K562 (cell line): Measurements from ENCODE around the gene MSL3. TPM values are rescaled to one million over a fixed set of nuclear protein-coding genes. Genes with fewer than 3 reads are reported as not detected.

ENCODE experiments used
- ARID3B ChIP-seq: fragments of 250-450 bp; sonication (Bioruptor Pico); IDR thresholded peaks from 2 replicates; pipeline ENCODE4 v1.4.0; 2020; ENCODE audit warnings: borderline replicate concordance
- CC2D1A ChIP-seq: fragments of 450-650 bp; IDR thresholded peaks from 2 replicates; pipeline ENCODE4 v1.6.1; 2017; ENCODE audit warnings: mild to moderate bottlenecking
- CREM ChIP-seq: IDR thresholded peaks from 2 replicates; pipeline ENCODE4 v1.6.1; 2014; ENCODE audit warnings: antibody characterized with exemption, low read depth
- MAZ ChIP-seq, 2 experiments: fragments of 450-650 bp in 1 of 2; sonication (generic) in 1 of 2; formaldehyde crosslinking; IDR thresholded peaks in 1 of 2; conservative IDR thresholded peaks in 1 of 2; 2 replicates each; pipeline versions ENCODE4 v1.4.0 to v1.5.0; 2020; ENCODE audit warnings: mild to moderate bottlenecking in 1 of 2, missing genetic modification reagents in 1 of 2
- PCBP1 ChIP-seq: fragments of 200-400 bp; formaldehyde crosslinking; IDR thresholded peaks from 2 replicates; pipeline ENCODE4 v1.6.1; 2018; ENCODE audit warnings: mild to moderate bottlenecking, low read depth, low read length; ENCODE audit not compliant: poor library complexity, severe bottlenecking
- RNF2 ChIP-seq: sonication (generic); IDR thresholded peaks from 2 replicates; pipeline ENCODE4 v1.6.1; 2016
- SREBF1 ChIP-seq: fragments of 150-350 bp; IDR thresholded peaks from 2 replicates; pipeline ENCODE4 v1.6.1; 2014; ENCODE audit warnings: antibody characterized with exemption, low read depth, low read length, borderline replicate concordance
- TCF7L2 ChIP-seq: fragments of 150-350 bp; IDR thresholded peaks from 2 replicates; pipeline ENCODE4 v1.6.1; 2016; ENCODE audit warnings: low read depth, mild to moderate bottlenecking, low read length, moderate library complexity
- TEAD1 ChIP-seq, 2 experiments: fragments of 450-650 bp in 1 of 2; sonication (generic) in 1 of 2; formaldehyde crosslinking; IDR thresholded peaks; 2 replicates each; pipeline versions ENCODE4 v1.4.0 to v1.8.0; 2020 to 2022; ENCODE audit warnings: mild to moderate bottlenecking in 2 of 2, missing genetic modification reagents in 1 of 2
- ZBTB17 ChIP-seq: fragments of 450-650 bp; formaldehyde crosslinking; IDR thresholded peaks from 2 replicates; pipeline ENCODE4 v1.4.0; 2020; ENCODE audit warnings: mild to moderate bottlenecking
- ZBTB33 ChIP-seq: sonication (generic); formaldehyde crosslinking; IDR thresholded peaks from 2 replicates; pipeline ENCODE4 v1.8.1; 2023; ENCODE audit warnings: mild to moderate bottlenecking, missing genetic modification reagents
- ZFX ChIP-seq: sonication (generic); formaldehyde crosslinking; IDR thresholded peaks from 2 replicates; pipeline ENCODE4 v1.8.0; 2022; ENCODE audit warnings: mild to moderate bottlenecking, missing genetic modification reagents, moderate library complexity
- ZNF174 ChIP-seq: fragments of 250-450 bp; sonication (Bioruptor Pico); IDR thresholded peaks from 2 replicates; pipeline ENCODE4 v1.4.0; 2020; ENCODE audit warnings: mild to moderate bottlenecking
- ZNF398 ChIP-seq: fragments of 250-450 bp; sonication (Bioruptor Pico); IDR thresholded peaks from 2 replicates; pipeline ENCODE4 v1.8.0; 2021; ENCODE audit warnings: moderate library complexity, mild to moderate bottlenecking, inconsistent platforms
- ZNF41 ChIP-seq: fragments of 250-450 bp; sonication (Bioruptor Pico); conservative IDR thresholded peaks from 2 replicates; pipeline ENCODE4 v1.4.0; 2020; ENCODE audit warnings: mild to moderate bottlenecking
- ZNF644 ChIP-seq: fragments of 200-800 bp; sonication (Bioruptor generic); IDR thresholded peaks from 2 replicates; pipeline ENCODE4 v1.6.1; 2016; ENCODE audit warnings: low read depth, missing genetic modification characterization, missing compliant biosample characterization
- polyA plus RNA-seq, 8 experiments: library from polyadenylated mRNA; depleted of rRNA in 4 of 8; stranded (reverse) in 5 of 8; unstranded in 3 of 8; fragments of >200 nt; fragmentation: Nextera tagmentation in 2 of 8; fragmentation: Illumina TruSeq in 1 of 8; extraction: Ambion mirVana in 2 of 8; extraction: Trizol in 1 of 8; gene quantifications; 2 replicates each; pipeline versions ENCODE4 v1.2.1 to v1.2.3, GENCODE V29; 2011 to 2014; ENCODE audit warnings: inconsistent platforms in 1 of 8, missing spikeins in 1 of 8
- total RNA-seq, 7 experiments: library from RNA; depleted of rRNA in 6 of 7; stranded (reverse); fragments of >200 nt in 6 of 7; fragmentation: Illumina TruSeq in 2 of 7; extraction: Trizol in 2 of 7; gene quantifications; 2 replicates each; pipeline versions ENCODE4 v1.2.1 to v1.2.3, GENCODE V29; 2011 to 2021; ENCODE audit warnings: low replicate concordance in 1 of 7
- TF ChIP-seq, protein P1 (sequence below): fragments of 250-450 bp; sonication (Bioruptor Pico); IDR thresholded peaks from 2 replicates; pipeline ENCODE4 v1.5.0; 2020; ENCODE audit warnings: mild to moderate bottlenecking
- TF ChIP-seq, protein P2 (sequence below), 2 experiments: fragments of 450-650 bp; IDR thresholded peaks; 2 replicates each; pipeline ENCODE4 v1.6.1; 2016

Gene MSL3
- total and polyA plus RNA-seq, 9 of the 15 experiments (the other 6 are each of a cell fraction or from before 2014, with no cell fraction given), result 21.3 to 39.9 (median 27.1) TPM

GRCh38 chrX:11757719-11758399, at the start of gene MSL3 (continued):
- TF ChIP-seq ZNF398 (CRISPR knock-in tag) (no peak), PCBP1 (no peak), ZNF174 (no peak), ZBTB17 (CRISPR knock-in tag) (no peak), CC2D1A (no peak), ZNF644 (tag) (no peak), ZBTB33 (no peak), RNF2 (no peak), TCF7L2 (no peak), ZFX (CRISPR knock-in tag) (peak; percentile 53; the same call in 1 of the 2 replicates), CREM (no peak), SREBF1 (no peak), ARID3B (no peak), TEAD1 (CRISPR knock-in tag; IDR thresholded peaks at IDR 0.05) (0 out of 4 replicates have a peak, but pooled peaks of 1 of the 2 experiments have one; percentile 53), ZNF41 (no peak), MAZ (CRISPR knock-in tag; conservative IDR thresholded peaks at IDR 0.05 in 1 of 2, IDR thresholded peaks at IDR 0.05 in 1 of 2) (0 out of 4 replicates have a peak, but pooled peaks of 1 of the 2 experiments have one; percentile 56)
- TF ChIP-seq, protein P1, sequence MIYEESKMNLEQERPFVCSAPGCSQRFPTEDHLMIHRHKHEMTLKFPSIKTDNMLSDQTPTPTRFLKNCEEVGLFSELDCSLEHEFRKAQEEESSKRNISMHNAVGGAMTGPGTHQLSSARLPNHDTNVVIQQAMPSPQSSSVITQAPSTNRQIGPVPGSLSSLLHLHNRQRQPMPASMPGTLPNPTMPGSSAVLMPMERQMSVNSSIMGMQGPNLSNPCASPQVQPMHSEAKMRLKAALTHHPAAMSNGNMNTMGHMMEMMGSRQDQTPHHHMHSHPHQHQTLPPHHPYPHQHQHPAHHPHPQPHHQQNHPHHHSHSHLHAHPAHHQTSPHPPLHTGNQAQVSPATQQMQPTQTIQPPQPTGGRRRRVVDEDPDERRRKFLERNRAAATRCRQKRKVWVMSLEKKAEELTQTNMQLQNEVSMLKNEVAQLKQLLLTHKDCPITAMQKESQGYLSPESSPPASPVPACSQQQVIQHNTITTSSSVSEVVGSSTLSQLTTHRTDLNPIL (CRISPR knock-in tag), result no peak
- TF ChIP-seq, protein P2, sequence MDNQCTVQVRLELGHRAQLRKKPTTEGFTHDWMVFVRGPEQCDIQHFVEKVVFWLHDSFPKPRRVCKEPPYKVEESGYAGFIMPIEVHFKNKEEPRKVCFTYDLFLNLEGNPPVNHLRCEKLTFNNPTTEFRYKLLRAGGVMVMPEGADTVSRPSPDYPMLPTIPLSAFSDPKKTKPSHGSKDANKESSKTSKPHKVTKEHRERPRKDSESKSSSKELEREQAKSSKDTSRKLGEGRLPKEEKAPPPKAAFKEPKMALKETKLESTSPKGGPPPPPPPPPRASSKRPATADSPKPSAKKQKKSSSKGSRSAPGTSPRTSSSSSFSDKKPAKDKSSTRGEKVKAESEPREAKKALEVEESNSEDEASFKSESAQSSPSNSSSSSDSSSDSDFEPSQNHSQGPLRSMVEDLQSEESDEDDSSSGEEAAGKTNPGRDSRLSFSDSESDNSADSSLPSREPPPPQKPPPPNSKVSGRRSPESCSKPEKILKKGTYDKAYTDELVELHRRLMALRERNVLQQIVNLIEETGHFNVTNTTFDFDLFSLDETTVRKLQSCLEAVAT (IDR thresholded peaks at IDR 0.05), result no peak
